Measurements from ENCODE around the gene KMT2B. TPM values are rescaled to one million over a fixed set of nuclear protein-coding genes. Genes with fewer than 3 reads are reported as not detected.

Gene KMT2B
- polyA plus RNA-seq, 12 donors, result 14.2 to 29.8 (median 19.9) TPM; not detected in 1

GRCh38 chr19:35739275-35740107, 21.7 kb downstream of the KMT2B start:
- DNase-seq, result no peak

GRCh38 chr19:35740108-35740422, 22.3 kb downstream of the KMT2B start:
- no peak for DNase-seq

- DNase-seq, result peak; percentile 97
Measured at GRCh38 chr19:35740423-35741202, 22.8 kb downstream of the KMT2B start.

- no peak for DNase-seq
Measured at GRCh38 chr19:35741203-35741515, 23.4 kb downstream of the KMT2B start.

- no peak for DNase-seq
Measured at GRCh38 chr19:35742121-35742724, 24.4 kb downstream of the KMT2B start, which contains the start of gene IGFLR1. Gene IGFLR1 (minus strand): TSS chr19:35742452. CDS start chr19:35741180, 1,272 bp downstream.

GRCh38 chr19:35743640-35744429, 26.0 kb downstream of the KMT2B start:
- DNase-seq, result no peak

- peak; percentile 95 for DNase-seq
Measured at GRCh38 chr19:35744430-35745327, 26.9 kb downstream of the KMT2B start.

- DNase-seq, result peak; percentile 100
Measured at GRCh38 chr19:35745328-35746086, 27.7 kb downstream of the KMT2B start, which contains the start of the genes PSENEN and U2AF1L4. Gene PSENEN (plus strand): TSS chr19:35745651. CDS start chr19:35745931, 280 bp downstream. Gene U2AF1L4 (minus strand): TSS chr19:35745418. CDS start chr19:35745391, 27 bp downstream.

- no peak for DNase-seq
Measured at GRCh38 chr19:35746087-35746462, 28.3 kb downstream of the KMT2B start.

GRCh38 chr19:35746531-35746930, 28.7 kb downstream of the KMT2B start:
- no peak for DNase-seq

- peak; percentile 99 for DNase-seq
Measured at GRCh38 chr19:35748106-35749020, 30.6 kb downstream of the KMT2B start, which contains the start of gene LIN37. Gene LIN37 (plus strand): TSS chr19:35748576. CDS start chr19:35748725, 149 bp downstream.

GRCh38 chr19:35750167-35750566, 32.4 kb downstream of the KMT2B start:
- DNase-seq, result no peak

- DNase-seq, result no peak
Measured at GRCh38 chr19:35751839-35752745, 34.3 kb downstream of the KMT2B start.

GRCh38 chr19:35752746-35753350, 35.0 kb downstream of the KMT2B start:
- DNase-seq, result no peak

GRCh38 chr19:35753634-35754369, 36.0 kb downstream of the KMT2B start:
- DNase-seq, result no peak
